Ovary (tissue), 3 donors: ENCODE data around the gene SAV1.

Experiments used
- EP300 ChIP-seq: sonication (generic); formaldehyde crosslinking; IDR thresholded peaks from one replicate; pipeline ENCODE4 v1.6.1; 2017; ENCODE audit warnings: antibody characterized with exemption
- POLR2A ChIP-seq: fragments of 450-650 bp; IDR thresholded peaks from one replicate; pipeline ENCODE4 v1.6.1; 2017; ENCODE audit warnings: antibody characterized with exemption, mild to moderate bottlenecking, moderate library complexity
- TF ChIP-seq, protein P1 (sequence below), 3 donors: fragments of 450-650 bp in 2 of 3; fragments of 200-600 bp in 1 of 3; IDR thresholded peaks; one replicate each; pipeline versions ENCODE4 v1.5.1 to v1.8.0; 2016 to 2022; ENCODE audit warnings: antibody characterized with exemption in 3 of 3, mild to moderate bottlenecking in 1 of 3
- donor health status: DM: no; HTN: no; CAD: no.

- TF ChIP-seq, protein P1, sequence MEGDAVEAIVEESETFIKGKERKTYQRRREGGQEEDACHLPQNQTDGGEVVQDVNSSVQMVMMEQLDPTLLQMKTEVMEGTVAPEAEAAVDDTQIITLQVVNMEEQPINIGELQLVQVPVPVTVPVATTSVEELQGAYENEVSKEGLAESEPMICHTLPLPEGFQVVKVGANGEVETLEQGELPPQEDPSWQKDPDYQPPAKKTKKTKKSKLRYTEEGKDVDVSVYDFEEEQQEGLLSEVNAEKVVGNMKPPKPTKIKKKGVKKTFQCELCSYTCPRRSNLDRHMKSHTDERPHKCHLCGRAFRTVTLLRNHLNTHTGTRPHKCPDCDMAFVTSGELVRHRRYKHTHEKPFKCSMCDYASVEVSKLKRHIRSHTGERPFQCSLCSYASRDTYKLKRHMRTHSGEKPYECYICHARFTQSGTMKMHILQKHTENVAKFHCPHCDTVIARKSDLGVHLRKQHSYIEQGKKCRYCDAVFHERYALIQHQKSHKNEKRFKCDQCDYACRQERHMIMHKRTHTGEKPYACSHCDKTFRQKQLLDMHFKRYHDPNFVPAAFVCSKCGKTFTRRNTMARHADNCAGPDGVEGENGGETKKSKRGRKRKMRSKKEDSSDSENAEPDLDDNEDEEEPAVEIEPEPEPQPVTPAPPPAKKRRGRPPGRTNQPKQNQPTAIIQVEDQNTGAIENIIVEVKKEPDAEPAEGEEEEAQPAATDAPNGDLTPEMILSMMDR (IDR thresholded peaks at IDR 0.05): no peak
- TF ChIP-seq EP300 (no peak), POLR2A (no peak)
These were observed 69.3 kb downstream of the SAV1 start for GRCh38 chr14:50598765-50599164.
